ENCODE data around the gene TENM4.

Gene TENM4

DNA sequence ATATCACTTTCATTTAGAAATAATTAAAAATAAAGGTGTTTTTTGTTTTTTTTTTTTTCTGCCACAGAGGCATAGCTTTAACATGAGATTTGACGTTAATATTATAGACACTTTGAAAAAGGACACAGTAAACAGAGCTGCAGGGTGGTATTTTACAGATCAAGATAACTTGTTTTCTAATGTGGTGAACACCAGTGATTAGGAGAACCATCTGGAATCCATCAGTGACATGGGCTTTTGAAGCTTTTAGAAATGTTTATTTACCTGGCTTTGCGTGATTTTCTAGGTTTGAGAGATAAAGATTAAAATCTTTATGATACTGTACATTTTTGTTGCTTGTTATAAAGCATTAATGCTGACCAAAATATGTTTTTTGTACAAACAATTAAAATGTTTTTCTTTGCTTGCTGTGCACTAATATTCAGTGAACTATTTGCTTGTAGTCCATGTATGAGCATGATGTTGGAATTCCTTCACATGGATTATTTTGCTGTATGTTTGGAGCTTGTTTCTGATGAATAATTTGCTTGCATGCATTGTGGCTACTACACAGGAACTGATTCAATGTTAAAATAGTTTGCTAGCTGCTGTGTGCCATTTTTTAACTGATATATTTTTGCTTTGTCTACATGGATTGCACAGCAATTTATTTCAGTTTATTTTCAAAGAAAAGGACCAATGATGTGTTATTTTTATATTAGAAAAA lies 514.0 kb downstream of the TENM4 start:
- TF ChIP-seq, protein P1, sequence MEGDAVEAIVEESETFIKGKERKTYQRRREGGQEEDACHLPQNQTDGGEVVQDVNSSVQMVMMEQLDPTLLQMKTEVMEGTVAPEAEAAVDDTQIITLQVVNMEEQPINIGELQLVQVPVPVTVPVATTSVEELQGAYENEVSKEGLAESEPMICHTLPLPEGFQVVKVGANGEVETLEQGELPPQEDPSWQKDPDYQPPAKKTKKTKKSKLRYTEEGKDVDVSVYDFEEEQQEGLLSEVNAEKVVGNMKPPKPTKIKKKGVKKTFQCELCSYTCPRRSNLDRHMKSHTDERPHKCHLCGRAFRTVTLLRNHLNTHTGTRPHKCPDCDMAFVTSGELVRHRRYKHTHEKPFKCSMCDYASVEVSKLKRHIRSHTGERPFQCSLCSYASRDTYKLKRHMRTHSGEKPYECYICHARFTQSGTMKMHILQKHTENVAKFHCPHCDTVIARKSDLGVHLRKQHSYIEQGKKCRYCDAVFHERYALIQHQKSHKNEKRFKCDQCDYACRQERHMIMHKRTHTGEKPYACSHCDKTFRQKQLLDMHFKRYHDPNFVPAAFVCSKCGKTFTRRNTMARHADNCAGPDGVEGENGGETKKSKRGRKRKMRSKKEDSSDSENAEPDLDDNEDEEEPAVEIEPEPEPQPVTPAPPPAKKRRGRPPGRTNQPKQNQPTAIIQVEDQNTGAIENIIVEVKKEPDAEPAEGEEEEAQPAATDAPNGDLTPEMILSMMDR (IDR thresholded peaks at IDR 0.05; ENCODE audit: extremely low read depth, insufficient read depth, missing control alignments): no peak
- in situ Hi-C loops (cut with MboI; ENCODE audit: low pct_unique_long_range_greater_than_20kb, low sequenced_read_pairs, unreplicated experiment): no loop called here
- DNase-seq (ENCODE audit: low spot score): no peak

DNA sequence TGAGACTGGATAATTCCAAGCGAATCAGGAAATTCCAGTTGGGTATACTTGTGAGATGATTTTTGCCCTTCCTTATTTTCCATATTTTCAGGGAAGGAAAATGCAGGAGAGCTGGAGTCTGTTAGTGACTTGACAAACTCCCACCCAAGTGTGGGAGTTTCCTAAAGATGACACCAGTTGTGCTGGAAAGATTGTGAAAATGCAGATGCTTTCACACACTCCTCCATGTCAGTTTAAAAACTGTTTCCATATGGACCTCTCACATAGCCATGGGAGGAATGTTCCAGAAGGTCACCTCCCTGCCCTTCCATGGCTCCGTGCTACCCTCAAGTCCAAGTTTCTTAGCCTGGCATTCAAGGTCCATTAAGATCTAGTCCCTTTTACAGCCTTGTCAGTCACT lies 515.4 kb downstream of the TENM4 start:
- TF ChIP-seq, protein P1 (IDR thresholded peaks at IDR 0.05; ENCODE audit: extremely low read depth, insufficient read depth, missing control alignments): no peak
- DNase-seq (ENCODE audit: low spot score): no peak
- in situ Hi-C loops (cut with MboI; ENCODE audit: low pct_unique_long_range_greater_than_20kb, low sequenced_read_pairs, unreplicated experiment): no loop called here

GRCh38 chr11:78922859-78923625 lies 517.8 kb downstream of the TENM4 start:
- in situ Hi-C loops (cut with MboI; ENCODE audit: low pct_unique_long_range_greater_than_20kb, low sequenced_read_pairs, unreplicated experiment): no loop called here
- TF ChIP-seq, protein P1 (IDR thresholded peaks at IDR 0.05; ENCODE audit: extremely low read depth, insufficient read depth, missing control alignments): no peak
- no peak for DNase-seq (ENCODE audit: low spot score)

DNA sequence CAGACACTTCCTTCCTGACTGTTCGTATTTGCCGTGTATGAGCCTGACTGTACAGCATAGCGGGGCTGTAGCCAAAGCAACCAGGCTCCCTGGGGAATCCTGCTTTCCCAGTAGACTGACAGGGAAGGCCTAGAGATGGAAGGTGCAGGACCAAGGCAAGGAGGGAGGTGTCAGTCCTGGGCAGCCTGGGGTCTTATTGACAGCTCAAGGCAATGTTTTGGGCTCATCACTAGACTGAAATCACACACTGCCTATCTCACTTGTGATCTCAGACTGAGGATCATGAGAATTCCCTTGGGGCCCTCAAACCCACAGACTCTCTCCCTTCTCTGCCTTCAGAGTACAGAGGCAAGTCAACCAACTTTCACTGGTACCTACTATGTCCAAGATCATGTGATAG lies 519.3 kb downstream of the TENM4 start:
- in situ Hi-C loops (cut with MboI; ENCODE audit: low pct_unique_long_range_greater_than_20kb, low sequenced_read_pairs, unreplicated experiment): no loop called here
- TF ChIP-seq, protein P1 (IDR thresholded peaks at IDR 0.05; ENCODE audit: extremely low read depth, insufficient read depth, missing control alignments): no peak
- no peak for DNase-seq (ENCODE audit: low spot score)

GRCh38 chr11:78920329-78920728 lies 520.5 kb downstream of the TENM4 start:
- in situ Hi-C loops (cut with MboI; ENCODE audit: low pct_unique_long_range_greater_than_20kb, low sequenced_read_pairs, unreplicated experiment): no loop called here
- TF ChIP-seq, protein P1 (IDR thresholded peaks at IDR 0.05; ENCODE audit: extremely low read depth, insufficient read depth, missing control alignments): no peak
- no peak for DNase-seq (ENCODE audit: low spot score)

DNA sequence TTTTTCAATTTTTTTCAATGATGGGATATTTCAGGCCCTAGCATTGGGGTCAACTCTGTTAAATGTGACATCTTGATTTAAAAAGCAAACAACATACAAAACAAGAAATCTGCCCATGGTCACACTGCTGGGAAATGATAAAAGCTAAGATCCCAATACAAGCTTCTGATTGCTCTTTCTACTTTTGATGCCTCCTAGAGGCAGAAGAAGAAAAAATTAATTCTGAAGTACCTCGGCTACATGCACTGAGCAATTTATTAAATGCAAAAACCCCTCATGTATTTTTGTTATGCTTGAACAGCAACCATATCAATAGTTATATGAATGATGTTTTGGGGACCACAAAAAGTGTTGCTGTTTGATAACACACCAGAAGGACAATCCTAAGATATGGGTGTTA lies 524.1 kb downstream of the TENM4 start:
- TF ChIP-seq, protein P1 (IDR thresholded peaks at IDR 0.05; ENCODE audit: extremely low read depth, insufficient read depth, missing control alignments): no peak
- no peak for DNase-seq (ENCODE audit: low spot score)
- in situ Hi-C loops (cut with MboI; ENCODE audit: low pct_unique_long_range_greater_than_20kb, low sequenced_read_pairs, unreplicated experiment): no loop called here
